WTC11 (cell line): Measurements from ENCODE around the gene ANO1.

Experiments
- CREM ChIP-seq: sonication (generic); formaldehyde crosslinking; IDR thresholded peaks from 2 replicates; pipeline ENCODE4 v1.8.1; 2022; ENCODE audit warnings: mild to moderate bottlenecking, missing genetic modification reagents, moderate library complexity
- FOXJ3 ChIP-seq: sonication (generic); formaldehyde crosslinking; IDR thresholded peaks from 2 replicates; pipeline ENCODE4 v1.9.0; 2021; ENCODE audit warnings: missing genetic modification reagents, mild to moderate bottlenecking, borderline replicate concordance
- JUN ChIP-seq: sonication (generic); formaldehyde crosslinking; IDR thresholded peaks from 2 replicates; pipeline ENCODE4 v1.8.0; 2023; ENCODE audit warnings: mild to moderate bottlenecking, missing genetic modification reagents
- TEAD4 ChIP-seq: sonication (generic); formaldehyde crosslinking; IDR thresholded peaks from 2 replicates; pipeline ENCODE4 v1.8.0; 2022; ENCODE audit warnings: mild to moderate bottlenecking, missing genetic modification reagents
- USF2 ChIP-seq: sonication (generic); formaldehyde crosslinking; IDR thresholded peaks from 2 replicates; pipeline ENCODE4 v1.8.1; 2023; ENCODE audit warnings: mild to moderate bottlenecking, missing genetic modification reagents, moderate library complexity
- TF ChIP-seq, protein P1 (sequence below): fragments of 250-450 bp; sonication (Bioruptor Pico); IDR thresholded peaks from 2 replicates; pipeline ENCODE4 v1.9.0; 2021; ENCODE audit warnings: mild to moderate bottlenecking
- TF ChIP-seq, protein P2 (sequence below): fragments of 200-600 bp; IDR thresholded peaks from 2 replicates; pipeline ENCODE4 v1.8.0; 2022; ENCODE audit warnings: antibody characterized with exemption
- TF ChIP-seq, protein P3 (sequence below): sonication (generic); formaldehyde crosslinking; IDR thresholded peaks from 2 replicates; pipeline ENCODE4 v1.8.0; 2022; ENCODE audit warnings: mild to moderate bottlenecking, missing genetic modification reagents
- TF ChIP-seq, protein P4 (sequence below): sonication (generic); formaldehyde crosslinking; IDR thresholded peaks from 2 replicates; pipeline ENCODE4 v1.8.1; 2022; ENCODE audit warnings: low read depth, mild to moderate bottlenecking, moderate library complexity, missing genetic modification reagents, borderline replicate concordance
- TF ChIP-seq, protein P5 (sequence below): sonication (generic); formaldehyde crosslinking; IDR thresholded peaks from 2 replicates; pipeline ENCODE4 v1.8.1; 2023; ENCODE audit warnings: mild to moderate bottlenecking, missing genetic modification reagents

DNA sequence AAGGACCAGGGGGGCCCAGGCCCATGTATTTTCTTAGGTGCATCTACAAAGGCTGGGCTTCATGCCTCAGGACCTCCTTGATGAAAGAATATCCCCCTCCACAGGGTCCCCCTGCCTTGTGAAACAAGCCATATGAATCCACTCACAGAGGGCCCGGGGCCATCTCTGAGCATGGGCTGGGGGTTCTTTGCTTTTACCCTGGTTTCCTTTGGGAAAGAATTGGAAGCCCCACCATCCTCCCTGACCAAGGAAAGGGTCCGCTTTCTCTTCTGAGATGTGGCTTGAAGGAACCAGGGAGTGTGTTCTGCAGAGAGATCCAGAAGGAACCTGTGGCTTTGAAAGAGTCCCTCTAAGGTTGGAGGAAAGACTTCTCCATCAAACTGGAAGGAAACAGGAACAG is 9.2 kb upstream of the ANO1 start:
- TF ChIP-seq JUN (CRISPR knock-in tag), result no peak
- TF ChIP-seq FOXJ3 (CRISPR knock-in tag), result no peak
- TF ChIP-seq, protein P1, sequence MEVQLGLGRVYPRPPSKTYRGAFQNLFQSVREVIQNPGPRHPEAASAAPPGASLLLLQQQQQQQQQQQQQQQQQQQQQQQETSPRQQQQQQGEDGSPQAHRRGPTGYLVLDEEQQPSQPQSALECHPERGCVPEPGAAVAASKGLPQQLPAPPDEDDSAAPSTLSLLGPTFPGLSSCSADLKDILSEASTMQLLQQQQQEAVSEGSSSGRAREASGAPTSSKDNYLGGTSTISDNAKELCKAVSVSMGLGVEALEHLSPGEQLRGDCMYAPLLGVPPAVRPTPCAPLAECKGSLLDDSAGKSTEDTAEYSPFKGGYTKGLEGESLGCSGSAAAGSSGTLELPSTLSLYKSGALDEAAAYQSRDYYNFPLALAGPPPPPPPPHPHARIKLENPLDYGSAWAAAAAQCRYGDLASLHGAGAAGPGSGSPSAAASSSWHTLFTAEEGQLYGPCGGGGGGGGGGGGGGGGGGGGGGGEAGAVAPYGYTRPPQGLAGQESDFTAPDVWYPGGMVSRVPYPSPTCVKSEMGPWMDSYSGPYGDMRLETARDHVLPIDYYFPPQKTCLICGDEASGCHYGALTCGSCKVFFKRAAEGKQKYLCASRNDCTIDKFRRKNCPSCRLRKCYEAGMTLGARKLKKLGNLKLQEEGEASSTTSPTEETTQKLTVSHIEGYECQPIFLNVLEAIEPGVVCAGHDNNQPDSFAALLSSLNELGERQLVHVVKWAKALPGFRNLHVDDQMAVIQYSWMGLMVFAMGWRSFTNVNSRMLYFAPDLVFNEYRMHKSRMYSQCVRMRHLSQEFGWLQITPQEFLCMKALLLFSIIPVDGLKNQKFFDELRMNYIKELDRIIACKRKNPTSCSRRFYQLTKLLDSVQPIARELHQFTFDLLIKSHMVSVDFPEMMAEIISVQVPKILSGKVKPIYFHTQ, result no peak
- TF ChIP-seq CREM (CRISPR knock-in tag), result no peak
- TF ChIP-seq, protein P2, sequence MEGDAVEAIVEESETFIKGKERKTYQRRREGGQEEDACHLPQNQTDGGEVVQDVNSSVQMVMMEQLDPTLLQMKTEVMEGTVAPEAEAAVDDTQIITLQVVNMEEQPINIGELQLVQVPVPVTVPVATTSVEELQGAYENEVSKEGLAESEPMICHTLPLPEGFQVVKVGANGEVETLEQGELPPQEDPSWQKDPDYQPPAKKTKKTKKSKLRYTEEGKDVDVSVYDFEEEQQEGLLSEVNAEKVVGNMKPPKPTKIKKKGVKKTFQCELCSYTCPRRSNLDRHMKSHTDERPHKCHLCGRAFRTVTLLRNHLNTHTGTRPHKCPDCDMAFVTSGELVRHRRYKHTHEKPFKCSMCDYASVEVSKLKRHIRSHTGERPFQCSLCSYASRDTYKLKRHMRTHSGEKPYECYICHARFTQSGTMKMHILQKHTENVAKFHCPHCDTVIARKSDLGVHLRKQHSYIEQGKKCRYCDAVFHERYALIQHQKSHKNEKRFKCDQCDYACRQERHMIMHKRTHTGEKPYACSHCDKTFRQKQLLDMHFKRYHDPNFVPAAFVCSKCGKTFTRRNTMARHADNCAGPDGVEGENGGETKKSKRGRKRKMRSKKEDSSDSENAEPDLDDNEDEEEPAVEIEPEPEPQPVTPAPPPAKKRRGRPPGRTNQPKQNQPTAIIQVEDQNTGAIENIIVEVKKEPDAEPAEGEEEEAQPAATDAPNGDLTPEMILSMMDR, result no peak
- TF ChIP-seq, protein P3, sequence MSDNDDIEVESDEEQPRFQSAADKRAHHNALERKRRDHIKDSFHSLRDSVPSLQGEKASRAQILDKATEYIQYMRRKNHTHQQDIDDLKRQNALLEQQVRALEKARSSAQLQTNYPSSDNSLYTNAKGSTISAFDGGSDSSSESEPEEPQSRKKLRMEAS (CRISPR knock-in tag), result no peak
- TF ChIP-seq, protein P4, sequence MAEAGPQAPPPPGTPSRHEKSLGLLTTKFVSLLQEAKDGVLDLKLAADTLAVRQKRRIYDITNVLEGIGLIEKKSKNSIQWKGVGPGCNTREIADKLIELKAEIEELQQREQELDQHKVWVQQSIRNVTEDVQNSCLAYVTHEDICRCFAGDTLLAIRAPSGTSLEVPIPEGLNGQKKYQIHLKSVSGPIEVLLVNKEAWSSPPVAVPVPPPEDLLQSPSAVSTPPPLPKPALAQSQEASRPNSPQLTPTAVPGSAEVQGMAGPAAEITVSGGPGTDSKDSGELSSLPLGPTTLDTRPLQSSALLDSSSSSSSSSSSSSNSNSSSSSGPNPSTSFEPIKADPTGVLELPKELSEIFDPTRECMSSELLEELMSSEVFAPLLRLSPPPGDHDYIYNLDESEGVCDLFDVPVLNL (CRISPR knock-in tag), result no peak
- no peak for TF ChIP-seq USF2
- TF ChIP-seq, protein P5, sequence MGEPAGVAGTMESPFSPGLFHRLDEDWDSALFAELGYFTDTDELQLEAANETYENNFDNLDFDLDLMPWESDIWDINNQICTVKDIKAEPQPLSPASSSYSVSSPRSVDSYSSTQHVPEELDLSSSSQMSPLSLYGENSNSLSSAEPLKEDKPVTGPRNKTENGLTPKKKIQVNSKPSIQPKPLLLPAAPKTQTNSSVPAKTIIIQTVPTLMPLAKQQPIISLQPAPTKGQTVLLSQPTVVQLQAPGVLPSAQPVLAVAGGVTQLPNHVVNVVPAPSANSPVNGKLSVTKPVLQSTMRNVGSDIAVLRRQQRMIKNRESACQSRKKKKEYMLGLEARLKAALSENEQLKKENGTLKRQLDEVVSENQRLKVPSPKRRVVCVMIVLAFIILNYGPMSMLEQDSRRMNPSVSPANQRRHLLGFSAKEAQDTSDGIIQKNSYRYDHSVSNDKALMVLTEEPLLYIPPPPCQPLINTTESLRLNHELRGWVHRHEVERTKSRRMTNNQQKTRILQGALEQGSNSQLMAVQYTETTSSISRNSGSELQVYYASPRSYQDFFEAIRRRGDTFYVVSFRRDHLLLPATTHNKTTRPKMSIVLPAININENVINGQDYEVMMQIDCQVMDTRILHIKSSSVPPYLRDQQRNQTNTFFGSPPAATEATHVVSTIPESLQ (CRISPR knock-in tag), result no peak
- TF ChIP-seq TEAD4, result no peak
